ENCODE measurements around the gene NAPSA. TPM values are rescaled to one million over a fixed set of nuclear protein-coding genes. Genes with fewer than 3 reads are reported as not detected.
A peak's percentile ranks its signal among the peaks of the same experiment; 100 is the strongest.
"Not testable (repeated sequence)": the region's sequence is repeated elsewhere in the genome, so short reads cannot be mapped to it uniquely, and the experiment has no call there.

NAPSA gene
- total RNA-seq, 1 experiment from 2014 or later: 0.61 TPM

- DNase-seq (ENCODE audit: low read depth): peak; percentile 82
- in situ Hi-C loops (cut with HindIII; ENCODE audit: low pct_unique_long_range_greater_than_20kb, low sequenced_read_pairs): no loop called here
Observed at GRCh38 chr19:50368649-50369570, 3.5 kb upstream of the NAPSA start.

DNA sequence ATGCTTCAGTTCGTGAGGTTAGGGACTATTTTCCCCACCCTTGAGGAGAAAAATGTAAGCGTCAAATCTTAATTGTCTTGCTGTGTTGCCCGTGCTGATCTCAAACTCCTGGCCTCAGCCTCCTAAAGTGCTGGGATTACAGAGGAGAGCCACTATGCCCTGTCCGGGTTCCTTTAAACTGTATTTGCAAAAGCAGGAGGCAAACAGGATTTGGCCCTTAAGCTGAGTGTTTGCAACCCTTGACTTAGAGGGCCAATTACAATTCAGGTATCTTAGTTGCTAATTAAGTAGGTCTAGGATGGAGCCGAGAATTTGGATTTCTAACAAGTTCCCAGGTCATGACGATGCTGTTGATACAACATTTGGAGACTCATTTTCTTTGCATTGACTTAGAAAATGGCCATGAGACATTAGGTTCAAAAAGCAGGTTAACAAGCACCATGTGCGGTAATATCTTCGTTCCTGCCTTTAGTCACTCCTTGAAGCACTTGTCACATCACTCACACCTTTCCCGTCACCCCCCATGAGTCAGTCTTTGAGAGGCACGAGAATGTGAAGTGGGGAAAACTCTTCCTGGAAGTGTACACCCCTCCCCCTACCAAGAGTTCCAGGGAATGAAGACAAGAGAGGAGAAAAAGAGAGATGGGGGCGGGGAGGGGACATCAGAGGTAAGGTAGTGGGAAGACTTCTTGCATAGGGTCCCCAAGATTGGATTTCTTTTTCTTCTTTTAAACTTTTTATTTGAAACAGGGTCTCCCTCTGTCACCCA, 2.6 kb downstream of the NAPSA start:
- no peak for DNase-seq (ENCODE audit: low read depth)
- in situ Hi-C loops (cut with HindIII; ENCODE audit: low pct_unique_long_range_greater_than_20kb, low sequenced_read_pairs): no loop called here

DNA sequence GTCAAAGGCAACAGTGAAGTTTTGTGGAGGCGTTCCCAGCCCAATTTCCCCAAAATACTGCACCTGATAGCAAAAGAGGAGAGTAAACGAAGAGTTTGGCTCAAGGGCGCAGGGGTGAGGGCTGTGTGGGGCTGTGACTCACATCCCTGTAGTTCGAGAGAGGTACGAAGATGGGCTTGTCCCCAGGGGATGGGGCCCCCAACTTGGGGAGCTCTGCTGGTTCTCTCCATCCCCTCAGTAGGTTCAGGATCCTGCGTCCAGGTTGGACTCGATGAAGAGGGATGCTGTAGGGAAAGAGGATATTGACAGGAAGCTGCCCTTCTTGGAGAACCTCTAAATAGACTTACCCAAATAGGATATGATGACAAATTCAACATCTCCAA, 3.4 kb downstream of the NAPSA start:
- in situ Hi-C loops (cut with HindIII; ENCODE audit: low pct_unique_long_range_greater_than_20kb, low sequenced_read_pairs): no loop called here
- no peak for DNase-seq (ENCODE audit: low read depth)

DNA sequence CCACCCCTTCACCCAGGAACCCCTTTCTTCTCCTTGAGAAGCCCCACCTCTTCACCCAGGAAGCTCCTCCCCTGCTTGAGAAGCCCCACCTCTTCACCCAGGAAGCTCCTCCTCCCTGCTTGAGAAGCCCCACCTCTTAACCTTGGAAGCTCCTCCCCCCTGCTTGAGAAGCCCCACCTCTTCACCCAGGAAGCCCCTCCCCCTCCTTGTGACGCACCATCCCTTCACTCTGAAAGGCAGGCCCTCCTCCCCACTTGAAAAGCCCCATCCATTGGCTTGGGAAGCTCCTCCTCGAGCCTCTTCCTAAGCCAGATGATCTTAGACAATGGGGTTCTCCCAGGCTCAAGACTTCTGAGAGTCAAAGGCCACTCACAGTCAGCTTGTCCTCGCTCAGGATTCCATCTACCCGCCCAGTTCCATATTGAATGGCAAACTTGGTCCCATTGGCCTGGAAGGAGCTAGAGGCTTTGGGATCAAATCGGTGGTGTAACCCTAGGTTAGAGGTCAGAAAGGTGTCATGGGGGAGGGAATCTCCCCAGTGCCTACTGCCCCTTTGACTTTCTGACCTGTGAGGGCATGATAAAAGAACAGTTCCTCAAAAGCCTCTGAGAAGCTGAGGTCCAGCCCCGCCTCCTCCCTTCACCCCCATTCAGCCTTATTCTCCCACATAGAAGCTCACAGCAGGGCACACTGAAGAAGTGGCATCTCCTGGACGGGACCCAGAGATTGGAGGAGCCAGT, 4.0 kb downstream of the NAPSA start:
- peak; percentile 30 for DNase-seq (ENCODE audit: low read depth)

DNA sequence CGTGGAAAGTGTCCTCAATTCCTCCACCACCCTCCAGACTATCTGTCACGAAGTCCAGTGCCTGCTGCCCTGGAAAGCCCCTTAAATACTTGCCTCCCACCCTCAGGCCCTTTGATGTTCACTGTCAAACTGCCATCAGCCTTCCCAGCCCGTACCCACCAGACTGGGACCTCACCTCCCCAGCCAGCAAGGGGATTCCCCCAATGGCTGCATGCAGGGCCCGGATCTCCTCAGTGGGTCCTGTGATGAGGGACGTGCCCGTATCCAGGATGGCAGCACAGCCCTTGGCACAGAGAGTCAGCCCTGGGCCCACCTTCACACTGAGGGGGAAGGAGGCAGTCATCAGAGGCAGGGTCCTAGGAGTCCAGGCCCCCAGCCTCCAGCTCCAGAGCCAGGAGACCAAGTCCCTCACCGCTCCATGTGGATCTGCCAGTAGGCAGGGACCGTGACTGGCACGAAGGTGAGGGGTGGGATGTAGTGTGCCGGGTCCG, 6.1 kb downstream of the NAPSA start:
- in situ Hi-C loops (cut with HindIII; ENCODE audit: low pct_unique_long_range_greater_than_20kb, low sequenced_read_pairs): no loop called here
- no peak for DNase-seq (ENCODE audit: low read depth)

More for the DNA sequence above, 4.0 kb downstream of the NAPSA start:
- in situ Hi-C loops (cut with HindIII; ENCODE audit: low pct_unique_long_range_greater_than_20kb, low sequenced_read_pairs): no loop called here

DNA sequence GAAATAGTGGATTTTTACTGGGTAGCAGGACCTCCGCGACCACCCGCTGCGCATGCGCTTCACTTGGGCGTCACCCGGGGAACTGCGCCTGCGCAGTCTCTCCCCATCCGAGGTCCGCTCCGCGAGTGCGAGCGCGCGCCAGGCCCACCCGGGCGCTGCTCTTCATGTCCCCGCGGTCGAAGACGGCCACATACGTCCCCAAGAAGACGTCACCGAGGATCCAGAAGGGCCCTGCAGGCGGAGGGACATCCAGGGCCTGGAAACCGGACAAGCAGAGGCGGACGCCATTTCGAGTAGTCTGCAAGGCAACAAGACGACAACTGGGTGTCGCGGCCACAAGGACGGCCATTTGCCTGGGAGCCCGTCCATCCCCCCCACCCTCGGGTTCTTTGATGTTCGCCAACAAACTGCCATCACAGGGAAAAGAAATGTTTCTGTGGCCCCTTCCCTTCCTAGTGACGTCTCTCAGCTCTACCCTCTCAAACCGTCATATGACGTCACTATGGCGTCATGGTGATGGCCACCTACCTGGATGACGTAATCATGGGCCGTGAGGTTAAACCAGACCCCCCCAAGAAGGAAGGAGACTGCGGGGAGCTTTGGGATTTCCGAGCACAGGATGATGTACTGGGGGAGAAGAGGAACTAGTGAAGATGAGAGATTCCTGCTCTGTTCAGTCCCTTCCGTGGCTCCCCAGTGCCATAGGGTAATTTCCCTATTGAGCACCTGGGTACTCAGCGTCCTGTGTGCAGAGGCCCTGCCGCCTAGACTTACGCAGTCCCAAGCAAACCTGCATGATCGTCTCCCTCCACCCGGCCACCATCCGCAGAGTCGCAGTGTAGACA, 6.7 kb downstream of the NAPSA start:
- in situ Hi-C loops (cut with HindIII; ENCODE audit: low pct_unique_long_range_greater_than_20kb, low sequenced_read_pairs): no loop called here
- DNase-seq (ENCODE audit: low read depth): no peak

DNA sequence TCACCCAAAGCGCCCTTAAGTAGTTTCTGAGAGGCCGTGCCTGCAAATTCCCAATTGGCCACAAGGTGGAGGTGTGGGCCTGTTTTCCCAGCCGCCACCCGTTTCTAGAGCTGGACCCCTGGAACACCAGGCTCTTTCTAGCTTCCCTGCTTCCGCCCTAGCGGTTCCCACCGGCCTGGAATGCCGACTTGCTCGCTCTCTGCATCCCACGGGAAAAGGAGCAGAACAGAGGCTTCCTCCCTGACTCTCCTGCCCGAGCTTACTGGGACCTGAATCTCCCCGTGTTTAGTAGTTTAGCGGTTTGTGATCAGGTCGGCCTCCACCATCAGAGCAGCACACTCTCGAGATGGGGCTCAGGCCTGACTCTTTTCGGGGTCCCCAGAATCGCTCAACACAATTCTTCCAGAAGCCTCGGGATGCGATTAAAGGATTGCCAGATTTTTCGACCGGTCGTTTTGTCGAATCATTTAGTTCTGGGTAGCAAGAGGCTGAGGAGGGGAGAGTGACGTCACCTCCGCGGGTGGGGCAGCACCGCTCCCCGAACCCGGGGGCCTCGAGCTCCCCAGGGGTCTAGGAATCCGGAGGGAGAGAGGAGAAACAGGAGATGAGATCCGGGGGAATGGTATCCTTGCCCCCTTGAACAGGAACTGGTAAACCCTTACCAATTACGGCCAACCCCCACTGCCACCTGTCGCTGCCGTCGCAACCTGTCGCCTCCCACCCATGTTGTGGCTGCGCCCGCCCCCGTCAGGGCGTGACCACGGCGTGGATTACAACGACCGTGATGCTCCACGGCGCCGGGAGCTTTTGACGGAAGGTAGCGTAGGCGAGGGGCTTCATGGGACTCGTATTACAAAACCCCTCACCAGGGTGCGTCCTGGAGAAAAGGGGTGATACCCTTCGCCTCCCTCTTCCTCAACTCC, 8.0 kb downstream of the NAPSA start:
- DNase-seq (ENCODE audit: low read depth): peak; percentile 63
- in situ Hi-C loops (cut with HindIII; ENCODE audit: low pct_unique_long_range_greater_than_20kb, low sequenced_read_pairs): no loop called here

- DNase-seq (ENCODE audit: low read depth): no peak
Observed at GRCh38 chr19:50356691-50357177, 8.7 kb downstream of the NAPSA start.

DNA sequence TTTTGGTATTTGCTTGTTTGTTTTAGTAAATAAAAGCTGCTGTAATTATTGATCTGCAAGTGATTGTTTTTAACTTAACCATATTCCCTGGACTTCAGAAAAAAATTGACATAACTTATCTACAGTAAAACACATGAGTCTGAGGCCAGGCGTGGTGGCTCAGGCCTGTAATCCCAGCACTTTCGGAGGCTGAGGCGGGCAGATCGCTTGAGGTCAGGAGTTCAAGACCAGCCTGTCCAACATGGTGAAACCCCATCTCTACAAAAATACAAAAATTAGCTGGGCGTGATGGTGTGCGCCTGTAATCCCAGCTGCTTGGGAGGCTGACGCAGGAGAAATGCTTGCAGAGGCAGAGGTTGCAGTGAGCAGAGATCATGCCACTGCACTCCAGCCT, 12.0 kb downstream of the NAPSA start:
- in situ Hi-C loops (cut with HindIII; ENCODE audit: low pct_unique_long_range_greater_than_20kb, low sequenced_read_pairs); DNase-seq (ENCODE audit: low read depth): not testable (repeated sequence)

More at GRCh38 chr19:50356691-50357177, 8.7 kb downstream of the NAPSA start:
- in situ Hi-C loops (cut with HindIII; ENCODE audit: low pct_unique_long_range_greater_than_20kb, low sequenced_read_pairs): no loop called here

GRCh38 chr19:50352242-50352641, 13.2 kb downstream of the NAPSA start:
- in situ Hi-C loops (cut with HindIII; ENCODE audit: low pct_unique_long_range_greater_than_20kb, low sequenced_read_pairs): no loop called here
- DNase-seq (ENCODE audit: low read depth): no peak

GRCh38 chr19:50349277-50350057, 16.0 kb downstream of the NAPSA start:
- no peak for DNase-seq (ENCODE audit: low read depth)
- in situ Hi-C loops (cut with HindIII; ENCODE audit: low pct_unique_long_range_greater_than_20kb, low sequenced_read_pairs): no loop called here

GRCh38 chr19:50347089-50347581, 18.3 kb downstream of the NAPSA start:
- in situ Hi-C loops (cut with HindIII; ENCODE audit: low pct_unique_long_range_greater_than_20kb, low sequenced_read_pairs): not testable (repeated sequence)
- peak; percentile 21 for DNase-seq (ENCODE audit: low read depth)

DNA sequence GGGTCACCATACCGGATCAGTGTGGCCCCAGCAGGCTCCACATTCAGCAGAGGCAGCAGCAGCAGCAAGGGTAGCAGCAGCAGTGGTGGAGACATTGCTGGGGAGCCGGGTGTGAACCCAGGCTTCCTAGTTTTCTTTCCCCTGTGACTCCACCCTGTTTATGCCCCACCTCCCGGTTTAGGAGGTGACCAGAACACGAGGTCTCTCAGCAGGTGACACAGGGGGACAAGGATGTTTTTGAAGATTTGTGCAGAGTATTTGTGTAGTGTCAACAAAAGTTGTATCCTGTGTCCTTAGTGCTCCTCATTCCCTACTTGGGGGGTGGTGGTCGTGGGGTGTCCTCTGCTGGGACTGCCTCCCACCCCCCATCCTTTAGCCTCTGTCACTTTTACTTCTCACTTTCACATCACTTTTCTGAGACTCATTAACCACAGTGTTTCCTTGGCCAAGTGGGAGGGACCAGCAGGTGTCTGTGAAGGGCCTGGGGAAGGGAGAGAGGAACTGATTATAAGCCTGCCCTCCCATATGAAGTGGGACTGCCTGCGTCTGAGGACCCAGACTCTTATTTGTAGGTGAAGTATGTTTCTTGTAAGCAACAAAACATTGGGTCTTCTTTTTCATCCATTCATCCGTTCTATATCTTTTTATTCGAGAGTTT, 20.6 kb downstream of the NAPSA start:
- DNase-seq (ENCODE audit: low read depth): no peak
- in situ Hi-C loops (cut with HindIII; ENCODE audit: low pct_unique_long_range_greater_than_20kb, low sequenced_read_pairs): no loop called here

- in situ Hi-C loops (cut with HindIII; ENCODE audit: low pct_unique_long_range_greater_than_20kb, low sequenced_read_pairs): no loop called here
- DNase-seq (ENCODE audit: low read depth): no peak
Observed at GRCh38 chr19:50341091-50341564, 24.3 kb downstream of the NAPSA start.

DNA sequence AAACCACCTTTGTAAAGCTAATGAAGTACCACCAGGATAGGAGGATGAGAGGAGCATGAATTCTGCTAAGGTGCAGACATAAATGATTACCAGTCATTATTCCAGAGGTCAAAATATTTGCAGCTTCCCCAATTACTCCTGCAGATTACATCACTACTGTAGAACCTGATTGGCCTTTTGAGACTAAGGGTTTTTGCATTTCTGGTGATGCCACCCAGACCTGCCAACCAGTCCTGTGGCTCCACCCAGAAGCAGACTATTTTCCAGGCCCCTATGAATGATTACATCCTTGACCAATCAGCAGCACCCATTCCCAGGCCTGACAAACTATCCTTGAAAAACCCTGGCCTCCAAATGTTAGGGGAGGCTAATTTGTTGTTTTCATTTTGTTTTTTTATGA, 25.1 kb downstream of the NAPSA start:
- no peak for DNase-seq (ENCODE audit: low read depth)
- in situ Hi-C loops (cut with HindIII; ENCODE audit: low pct_unique_long_range_greater_than_20kb, low sequenced_read_pairs): no loop called here

All from Caki2 (cell line).